WTC11 (cell line): Measurements from ENCODE around the gene PGS1. TPM values are rescaled to one million over a fixed set of nuclear protein-coding genes. Genes with fewer than 3 reads are reported as not detected.

Experiments used
- ATAC-seq: fragments of 200-7000 bp; cut with Tn5 transposase; 2 replicates; pipeline ENCODE4 v1.10.0; 2021; ENCODE audit warnings: mild to moderate bottlenecking, moderate library complexity
- CTCF ChIA-PET: fragments of 300-600 bp; sonication (Branson Sonifier 250); formaldehyde crosslinking; loops from one replicate; lab custom pipeline; 2021; ENCODE audit warnings: antibody characterized with exemption; lab: Charles Lee
- POLR2A ChIA-PET: fragments of 350-600 bp; sonication (Branson Sonifier 250); formaldehyde crosslinking; loops from one replicate; lab custom pipeline; 2021; ENCODE audit warnings: antibody characterized with exemption; lab: Charles Lee
- DNase-seq: peaks from one replicate; pipeline ENCODE4 v3.0.0; 2021; ENCODE audit warnings: low spot score
- H3K27ac Mint-ChIP-seq: 2 replicates; pipeline ENCODE4 v1.8.0; 2021; ENCODE audit warnings: mixed read lengths
- H3K27me3 Mint-ChIP-seq: 2 replicates; pipeline ENCODE4 v1.8.0; 2021; ENCODE audit warnings: low read depth, mild to moderate bottlenecking, moderate library complexity, mixed read lengths
- H3K36me3 Mint-ChIP-seq: 2 replicates; pipeline ENCODE4 v1.8.0; 2021; ENCODE audit warnings: mixed read lengths
- H3K4me1 Mint-ChIP-seq: 2 replicates; pipeline ENCODE4 v1.8.0; 2022; ENCODE audit warnings: mixed read lengths
- H3K4me3 Mint-ChIP-seq: 2 replicates; pipeline ENCODE4 v1.8.0; 2021; ENCODE audit warnings: mild to moderate bottlenecking, moderate library complexity, mixed read lengths
- H3K9me3 Mint-ChIP-seq: 2 replicates; pipeline ENCODE4 v1.8.0; 2021; ENCODE audit warnings: mixed read lengths
- ATF1 ChIP-seq: sonication (generic); formaldehyde crosslinking; IDR thresholded peaks from 2 replicates; pipeline ENCODE4 v1.8.1; 2023; ENCODE audit warnings: mild to moderate bottlenecking, moderate library complexity, missing genetic modification reagents
- CBFB ChIP-seq: sonication (generic); formaldehyde crosslinking; IDR thresholded peaks from 2 replicates; pipeline ENCODE4 v1.8.1; 2022; ENCODE audit warnings: mild to moderate bottlenecking, low read depth, missing genetic modification reagents
- CREB1 ChIP-seq: sonication (generic); formaldehyde crosslinking; IDR thresholded peaks from 2 replicates; pipeline ENCODE4 v1.8.0; 2023; ENCODE audit warnings: mild to moderate bottlenecking, missing genetic modification reagents
- EMX1 ChIP-seq: fragments of 250-450 bp; sonication (Bioruptor Pico); IDR thresholded peaks from 2 replicates; pipeline ENCODE4 v1.8.0; 2021; ENCODE audit warnings: mild to moderate bottlenecking
- FOXJ3 ChIP-seq: sonication (generic); formaldehyde crosslinking; IDR thresholded peaks from 2 replicates; pipeline ENCODE4 v1.9.0; 2021; ENCODE audit warnings: missing genetic modification reagents, mild to moderate bottlenecking, borderline replicate concordance
- FOXK1 ChIP-seq: sonication (generic); formaldehyde crosslinking; IDR thresholded peaks from 2 replicates; pipeline ENCODE4 v1.8.0; 2022; ENCODE audit warnings: mild to moderate bottlenecking, moderate library complexity, missing genetic modification reagents
- GABPB1 ChIP-seq: sonication (generic); formaldehyde crosslinking; IDR thresholded peaks from 2 replicates; pipeline ENCODE4 v1.8.1; 2023; ENCODE audit warnings: mild to moderate bottlenecking, missing genetic modification reagents
- GRHL2 ChIP-seq: fragments of 250-450 bp; sonication (Bioruptor Pico); IDR thresholded peaks from 2 replicates; pipeline ENCODE4 v1.8.0; 2022; ENCODE audit warnings: mild to moderate bottlenecking, moderate library complexity; ENCODE audit not compliant: insufficient replicate concordance, severe bottlenecking
- GTF2I ChIP-seq: fragments of 250-450 bp; sonication (Bioruptor Pico); conservative IDR thresholded peaks from 2 replicates; pipeline ENCODE4 v1.4.0; 2021; ENCODE audit warnings: mild to moderate bottlenecking
- JAZF1 ChIP-seq: fragments of 250-450 bp; sonication (Bioruptor Pico); IDR thresholded peaks from 2 replicates; pipeline ENCODE4 v1.9.0; 2021; ENCODE audit warnings: moderate library complexity, mild to moderate bottlenecking, inconsistent platforms
- KAT7 ChIP-seq: sonication (generic); formaldehyde crosslinking; IDR thresholded peaks from 2 replicates; pipeline ENCODE4 v1.8.1; 2023; ENCODE audit warnings: missing genetic modification reagents, mild to moderate bottlenecking, borderline replicate concordance
- MYBL2 ChIP-seq: sonication (generic); formaldehyde crosslinking; IDR thresholded peaks from 2 replicates; pipeline ENCODE4 v1.8.1; 2023; ENCODE audit warnings: mild to moderate bottlenecking, moderate library complexity, missing genetic modification reagents
- NR1H2 ChIP-seq: sonication (generic); formaldehyde crosslinking; IDR thresholded peaks from 2 replicates; pipeline ENCODE4 v1.9.0; 2021; ENCODE audit warnings: mild to moderate bottlenecking, moderate library complexity, missing genetic modification reagents
- NR3C1 ChIP-seq: sonication (generic); formaldehyde crosslinking; conservative IDR thresholded peaks from 2 replicates; pipeline ENCODE4 v1.8.1; 2023; ENCODE audit warnings: low read depth, mild to moderate bottlenecking, missing genetic modification reagents
- SP1 ChIP-seq: sonication (generic); formaldehyde crosslinking; conservative IDR thresholded peaks from 2 replicates; pipeline ENCODE4 v1.8.1; 2022; ENCODE audit warnings: missing genetic modification reagents
- ZBTB21 ChIP-seq: sonication (generic); formaldehyde crosslinking; IDR thresholded peaks from 2 replicates; pipeline ENCODE4 v1.8.1; 2023; ENCODE audit warnings: mild to moderate bottlenecking, missing genetic modification reagents, borderline replicate concordance
- ZNF416 ChIP-seq: fragments of 250-450 bp; sonication (Bioruptor Pico); IDR thresholded peaks from 2 replicates; pipeline ENCODE4 v1.9.0; 2021; ENCODE audit warnings: mild to moderate bottlenecking, inconsistent platforms
- total RNA-seq: library from RNA; stranded (reverse); gene quantifications from 3 replicates; pipeline ENCODE4 v1.2.3, GENCODE V29; 2021
- TF ChIP-seq, protein P1 (sequence below): sonication (generic); formaldehyde crosslinking; IDR thresholded peaks from 2 replicates; pipeline ENCODE4 v1.8.1; 2023; ENCODE audit warnings: mild to moderate bottlenecking, missing genetic modification reagents
- TF ChIP-seq, protein P2 (sequence below): sonication (generic); formaldehyde crosslinking; IDR thresholded peaks from 2 replicates; pipeline ENCODE4 v1.8.0; 2023; ENCODE audit warnings: mild to moderate bottlenecking, missing genetic modification reagents
- TF ChIP-seq, protein P3 (sequence below): sonication (generic); formaldehyde crosslinking; IDR thresholded peaks from 2 replicates; pipeline ENCODE4 v1.8.1; 2023; ENCODE audit warnings: mild to moderate bottlenecking, missing genetic modification reagents, borderline replicate concordance
- TF ChIP-seq, protein P4 (sequence below): sonication (generic); formaldehyde crosslinking; IDR thresholded peaks from 2 replicates; pipeline ENCODE4 v1.8.0; 2023; ENCODE audit warnings: missing genetic modification reagents, mild to moderate bottlenecking, borderline replicate concordance
- TF ChIP-seq, protein P5 (sequence below): sonication (generic); formaldehyde crosslinking; IDR thresholded peaks from 2 replicates; pipeline ENCODE4 v1.8.0; 2022; ENCODE audit warnings: mild to moderate bottlenecking, missing genetic modification reagents
- TF ChIP-seq, protein P6 (sequence below): sonication (generic); formaldehyde crosslinking; IDR thresholded peaks from 2 replicates; pipeline ENCODE4 v1.8.1; 2023; ENCODE audit warnings: mild to moderate bottlenecking, missing genetic modification reagents, moderate library complexity

Gene PGS1
- total RNA-seq, 1 experiment from 2014 or later = 51.4 TPM

DNA sequence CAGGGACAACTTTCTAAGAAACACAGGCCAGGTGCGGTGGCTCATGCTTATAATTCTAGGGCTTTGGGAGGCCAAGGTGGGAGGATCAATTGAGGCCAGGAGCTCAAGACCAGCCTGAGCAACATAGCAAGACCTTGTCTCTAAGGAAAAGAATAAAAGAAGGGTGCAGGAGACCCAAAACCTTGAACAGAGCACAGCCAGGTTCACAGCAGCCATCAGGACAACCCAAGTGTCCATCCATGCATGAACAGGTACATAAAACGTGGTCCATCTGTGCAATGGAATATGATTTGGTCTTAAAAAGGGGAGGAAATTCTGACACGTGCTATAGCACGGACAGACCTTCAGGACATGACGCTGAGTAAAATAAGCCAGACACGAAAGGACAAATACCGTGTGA, 91.0 kb downstream of the PGS1 start:
- Mint-ChIP-seq H3K4me1 (peaks cover 4% of the 10 kb centered on the region), H3K27ac (no peak overlapping the region)

DNA sequence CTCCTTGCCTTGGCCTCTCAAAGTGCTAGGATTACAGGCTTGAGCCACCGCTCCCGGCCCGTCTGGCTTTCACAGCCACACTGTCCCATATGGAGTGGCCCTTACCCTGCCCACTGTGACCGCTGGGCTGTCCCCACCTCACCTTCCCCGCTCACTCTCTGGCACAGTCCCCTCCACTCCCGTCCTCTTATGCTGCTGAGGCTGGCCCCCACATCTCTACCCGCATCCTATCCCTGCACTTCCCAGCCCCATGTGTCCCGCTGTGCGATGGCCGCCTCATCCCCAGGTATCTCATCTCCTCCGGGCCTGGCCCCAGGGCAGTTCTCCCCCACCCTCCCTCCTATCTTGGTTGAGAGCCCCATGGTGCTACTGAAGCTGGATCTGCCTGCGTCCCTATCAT, 93.2 kb downstream of the PGS1 start:
- H3K9me3 Mint-ChIP-seq = peaks cover 12% of the 10 kb centered on the region
- no peak overlapping the region for H3K27ac Mint-ChIP-seq
- ATAC-seq (no peak), DNase-seq (no peak)
- H3K4me3 Mint-ChIP-seq = no peak overlapping the region
- H3K4me1 Mint-ChIP-seq = peaks cover 4% of the 10 kb centered on the region
- no peaks in the 10 kb centered on the region for H3K27me3 Mint-ChIP-seq
- H3K36me3 Mint-ChIP-seq = no peaks in the 10 kb centered on the region
- no peak for TF ChIP-seq NR3C1 (CRISPR knock-in tag)
- TF ChIP-seq, protein P1, sequence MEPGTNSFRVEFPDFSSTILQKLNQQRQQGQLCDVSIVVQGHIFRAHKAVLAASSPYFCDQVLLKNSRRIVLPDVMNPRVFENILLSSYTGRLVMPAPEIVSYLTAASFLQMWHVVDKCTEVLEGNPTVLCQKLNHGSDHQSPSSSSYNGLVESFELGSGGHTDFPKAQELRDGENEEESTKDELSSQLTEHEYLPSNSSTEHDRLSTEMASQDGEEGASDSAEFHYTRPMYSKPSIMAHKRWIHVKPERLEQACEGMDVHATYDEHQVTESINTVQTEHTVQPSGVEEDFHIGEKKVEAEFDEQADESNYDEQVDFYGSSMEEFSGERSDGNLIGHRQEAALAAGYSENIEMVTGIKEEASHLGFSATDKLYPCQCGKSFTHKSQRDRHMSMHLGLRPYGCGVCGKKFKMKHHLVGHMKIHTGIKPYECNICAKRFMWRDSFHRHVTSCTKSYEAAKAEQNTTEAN = no peak
- TF ChIP-seq ATF1 (CRISPR knock-in tag) = no peak
- TF ChIP-seq, protein P2, sequence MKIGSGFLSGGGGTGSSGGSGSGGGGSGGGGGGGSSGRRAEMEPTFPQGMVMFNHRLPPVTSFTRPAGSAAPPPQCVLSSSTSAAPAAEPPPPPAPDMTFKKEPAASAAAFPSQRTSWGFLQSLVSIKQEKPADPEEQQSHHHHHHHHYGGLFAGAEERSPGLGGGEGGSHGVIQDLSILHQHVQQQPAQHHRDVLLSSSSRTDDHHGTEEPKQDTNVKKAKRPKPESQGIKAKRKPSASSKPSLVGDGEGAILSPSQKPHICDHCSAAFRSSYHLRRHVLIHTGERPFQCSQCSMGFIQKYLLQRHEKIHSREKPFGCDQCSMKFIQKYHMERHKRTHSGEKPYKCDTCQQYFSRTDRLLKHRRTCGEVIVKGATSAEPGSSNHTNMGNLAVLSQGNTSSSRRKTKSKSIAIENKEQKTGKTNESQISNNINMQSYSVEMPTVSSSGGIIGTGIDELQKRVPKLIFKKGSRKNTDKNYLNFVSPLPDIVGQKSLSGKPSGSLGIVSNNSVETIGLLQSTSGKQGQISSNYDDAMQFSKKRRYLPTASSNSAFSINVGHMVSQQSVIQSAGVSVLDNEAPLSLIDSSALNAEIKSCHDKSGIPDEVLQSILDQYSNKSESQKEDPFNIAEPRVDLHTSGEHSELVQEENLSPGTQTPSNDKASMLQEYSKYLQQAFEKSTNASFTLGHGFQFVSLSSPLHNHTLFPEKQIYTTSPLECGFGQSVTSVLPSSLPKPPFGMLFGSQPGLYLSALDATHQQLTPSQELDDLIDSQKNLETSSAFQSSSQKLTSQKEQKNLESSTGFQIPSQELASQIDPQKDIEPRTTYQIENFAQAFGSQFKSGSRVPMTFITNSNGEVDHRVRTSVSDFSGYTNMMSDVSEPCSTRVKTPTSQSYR (CRISPR knock-in tag) = no peak
- no peak for TF ChIP-seq GRHL2 (CRISPR knock-in tag)
- TF ChIP-seq FOXK1 = no peak
- no peak for TF ChIP-seq MYBL2 (CRISPR knock-in tag)
- TF ChIP-seq CREB1 (CRISPR knock-in tag) = no peak
- TF ChIP-seq, protein P3, sequence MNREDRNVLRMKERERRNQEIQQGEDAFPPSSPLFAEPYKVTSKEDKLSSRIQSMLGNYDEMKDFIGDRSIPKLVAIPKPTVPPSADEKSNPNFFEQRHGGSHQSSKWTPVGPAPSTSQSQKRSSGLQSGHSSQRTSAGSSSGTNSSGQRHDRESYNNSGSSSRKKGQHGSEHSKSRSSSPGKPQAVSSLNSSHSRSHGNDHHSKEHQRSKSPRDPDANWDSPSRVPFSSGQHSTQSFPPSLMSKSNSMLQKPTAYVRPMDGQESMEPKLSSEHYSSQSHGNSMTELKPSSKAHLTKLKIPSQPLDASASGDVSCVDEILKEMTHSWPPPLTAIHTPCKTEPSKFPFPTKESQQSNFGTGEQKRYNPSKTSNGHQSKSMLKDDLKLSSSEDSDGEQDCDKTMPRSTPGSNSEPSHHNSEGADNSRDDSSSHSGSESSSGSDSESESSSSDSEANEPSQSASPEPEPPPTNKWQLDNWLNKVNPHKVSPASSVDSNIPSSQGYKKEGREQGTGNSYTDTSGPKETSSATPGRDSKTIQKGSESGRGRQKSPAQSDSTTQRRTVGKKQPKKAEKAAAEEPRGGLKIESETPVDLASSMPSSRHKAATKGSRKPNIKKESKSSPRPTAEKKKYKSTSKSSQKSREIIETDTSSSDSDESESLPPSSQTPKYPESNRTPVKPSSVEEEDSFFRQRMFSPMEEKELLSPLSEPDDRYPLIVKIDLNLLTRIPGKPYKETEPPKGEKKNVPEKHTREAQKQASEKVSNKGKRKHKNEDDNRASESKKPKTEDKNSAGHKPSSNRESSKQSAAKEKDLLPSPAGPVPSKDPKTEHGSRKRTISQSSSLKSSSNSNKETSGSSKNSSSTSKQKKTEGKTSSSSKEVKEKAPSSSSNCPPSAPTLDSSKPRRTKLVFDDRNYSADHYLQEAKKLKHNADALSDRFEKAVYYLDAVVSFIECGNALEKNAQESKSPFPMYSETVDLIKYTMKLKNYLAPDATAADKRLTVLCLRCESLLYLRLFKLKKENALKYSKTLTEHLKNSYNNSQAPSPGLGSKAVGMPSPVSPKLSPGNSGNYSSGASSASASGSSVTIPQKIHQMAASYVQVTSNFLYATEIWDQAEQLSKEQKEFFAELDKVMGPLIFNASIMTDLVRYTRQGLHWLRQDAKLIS (CRISPR knock-in tag) = no peak
- TF ChIP-seq, protein P4, sequence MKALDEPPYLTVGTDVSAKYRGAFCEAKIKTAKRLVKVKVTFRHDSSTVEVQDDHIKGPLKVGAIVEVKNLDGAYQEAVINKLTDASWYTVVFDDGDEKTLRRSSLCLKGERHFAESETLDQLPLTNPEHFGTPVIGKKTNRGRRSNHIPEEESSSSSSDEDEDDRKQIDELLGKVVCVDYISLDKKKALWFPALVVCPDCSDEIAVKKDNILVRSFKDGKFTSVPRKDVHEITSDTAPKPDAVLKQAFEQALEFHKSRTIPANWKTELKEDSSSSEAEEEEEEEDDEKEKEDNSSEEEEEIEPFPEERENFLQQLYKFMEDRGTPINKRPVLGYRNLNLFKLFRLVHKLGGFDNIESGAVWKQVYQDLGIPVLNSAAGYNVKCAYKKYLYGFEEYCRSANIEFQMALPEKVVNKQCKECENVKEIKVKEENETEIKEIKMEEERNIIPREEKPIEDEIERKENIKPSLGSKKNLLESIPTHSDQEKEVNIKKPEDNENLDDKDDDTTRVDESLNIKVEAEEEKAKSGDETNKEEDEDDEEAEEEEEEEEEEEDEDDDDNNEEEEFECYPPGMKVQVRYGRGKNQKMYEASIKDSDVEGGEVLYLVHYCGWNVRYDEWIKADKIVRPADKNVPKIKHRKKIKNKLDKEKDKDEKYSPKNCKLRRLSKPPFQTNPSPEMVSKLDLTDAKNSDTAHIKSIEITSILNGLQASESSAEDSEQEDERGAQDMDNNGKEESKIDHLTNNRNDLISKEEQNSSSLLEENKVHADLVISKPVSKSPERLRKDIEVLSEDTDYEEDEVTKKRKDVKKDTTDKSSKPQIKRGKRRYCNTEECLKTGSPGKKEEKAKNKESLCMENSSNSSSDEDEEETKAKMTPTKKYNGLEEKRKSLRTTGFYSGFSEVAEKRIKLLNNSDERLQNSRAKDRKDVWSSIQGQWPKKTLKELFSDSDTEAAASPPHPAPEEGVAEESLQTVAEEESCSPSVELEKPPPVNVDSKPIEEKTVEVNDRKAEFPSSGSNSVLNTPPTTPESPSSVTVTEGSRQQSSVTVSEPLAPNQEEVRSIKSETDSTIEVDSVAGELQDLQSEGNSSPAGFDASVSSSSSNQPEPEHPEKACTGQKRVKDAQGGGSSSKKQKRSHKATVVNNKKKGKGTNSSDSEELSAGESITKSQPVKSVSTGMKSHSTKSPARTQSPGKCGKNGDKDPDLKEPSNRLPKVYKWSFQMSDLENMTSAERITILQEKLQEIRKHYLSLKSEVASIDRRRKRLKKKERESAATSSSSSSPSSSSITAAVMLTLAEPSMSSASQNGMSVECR (CRISPR knock-in tag) = no peak
- ChIA-PET POLR2A (no interaction called here), CTCF (no interaction called here)

More for the DNA sequence above, 91.0 kb downstream of the PGS1 start:
- no peaks in the 10 kb centered on the region for H3K27me3 Mint-ChIP-seq
- POLR2A ChIA-PET = no interaction called here
- CTCF ChIA-PET = no interaction called here
- TF ChIP-seq ZBTB21 (CRISPR knock-in tag) = no peak
- TF ChIP-seq NR1H2 = no peak
- no peak for TF ChIP-seq CBFB
- TF ChIP-seq, protein P5, sequence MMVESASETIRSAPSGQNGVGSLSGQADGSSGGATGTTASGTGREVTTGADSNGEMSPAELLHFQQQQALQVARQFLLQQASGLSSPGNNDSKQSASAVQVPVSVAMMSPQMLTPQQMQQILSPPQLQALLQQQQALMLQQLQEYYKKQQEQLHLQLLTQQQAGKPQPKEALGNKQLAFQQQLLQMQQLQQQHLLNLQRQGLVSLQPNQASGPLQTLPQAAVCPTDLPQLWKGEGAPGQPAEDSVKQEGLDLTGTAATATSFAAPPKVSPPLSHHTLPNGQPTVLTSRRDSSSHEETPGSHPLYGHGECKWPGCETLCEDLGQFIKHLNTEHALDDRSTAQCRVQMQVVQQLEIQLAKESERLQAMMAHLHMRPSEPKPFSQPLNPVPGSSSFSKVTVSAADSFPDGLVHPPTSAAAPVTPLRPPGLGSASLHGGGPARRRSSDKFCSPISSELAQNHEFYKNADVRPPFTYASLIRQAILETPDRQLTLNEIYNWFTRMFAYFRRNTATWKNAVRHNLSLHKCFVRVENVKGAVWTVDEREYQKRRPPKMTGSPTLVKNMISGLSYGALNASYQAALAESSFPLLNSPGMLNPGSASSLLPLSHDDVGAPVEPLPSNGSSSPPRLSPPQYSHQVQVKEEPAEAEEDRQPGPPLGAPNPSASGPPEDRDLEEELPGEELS = no peak
- no peak for TF ChIP-seq EMX1
- TF ChIP-seq KAT7 = no peak
- no peak for TF ChIP-seq JAZF1 (CRISPR knock-in tag)
- no peak for TF ChIP-seq ZNF416
- no peak for TF ChIP-seq FOXJ3 (CRISPR knock-in tag)
- TF ChIP-seq GABPB1 (CRISPR knock-in tag) = no peak
- TF ChIP-seq SP1 (CRISPR knock-in tag) = no peak
- TF ChIP-seq GTF2I (CRISPR knock-in tag) = no peak
- TF ChIP-seq, protein P6, sequence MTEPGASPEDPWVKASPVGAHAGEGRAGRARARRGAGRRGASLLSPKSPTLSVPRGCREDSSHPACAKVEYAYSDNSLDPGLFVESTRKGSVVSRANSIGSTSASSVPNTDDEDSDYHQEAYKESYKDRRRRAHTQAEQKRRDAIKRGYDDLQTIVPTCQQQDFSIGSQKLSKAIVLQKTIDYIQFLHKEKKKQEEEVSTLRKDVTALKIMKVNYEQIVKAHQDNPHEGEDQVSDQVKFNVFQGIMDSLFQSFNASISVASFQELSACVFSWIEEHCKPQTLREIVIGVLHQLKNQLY (CRISPR knock-in tag) = no peak
- TF ChIP-seq, all 79 proteins: peak for 0
- no peak overlapping the region for H3K4me3 Mint-ChIP-seq
- no peak for ATAC-seq
- peaks cover 17% of the 10 kb centered on the region for H3K9me3 Mint-ChIP-seq
- DNase-seq = no peak
- peaks cover 5% of the 10 kb centered on the region for H3K36me3 Mint-ChIP-seq
